ENCODE results near the gene LHX2.

Gene LHX2

GRCh38 chr9:124008694-124009530, 2.7 kb upstream of the LHX2 start:
- Histone ChIP-seq H3K36me3 (ENCODE audit: insufficient read depth, low read length) (no peaks in the 10 kb centered on the region), H3K9ac (ENCODE audit: low read length) (no peak overlapping the region), H3K4me3 (ENCODE audit: low read depth in 1 of 2, low read length in 2 of 2) (peak overlapping the region in 1 of 2 donors; percentile 21), H3K9me3 (ENCODE audit: low read length) (no peaks in the 10 kb centered on the region), H3K27me3 (ENCODE audit: control insufficient read depth in 1 of 2, insufficient read depth in 2 of 2, low read length in 2 of 2) (peaks cover 81 to 97% of the 10 kb centered on the region in 2 donors), H3K27ac (ENCODE audit: low read depth, low read length) (no peak overlapping the region), H3K4me1 (ENCODE audit: insufficient read depth, low read length) (peaks cover 17% of the 10 kb centered on the region)

DNA sequence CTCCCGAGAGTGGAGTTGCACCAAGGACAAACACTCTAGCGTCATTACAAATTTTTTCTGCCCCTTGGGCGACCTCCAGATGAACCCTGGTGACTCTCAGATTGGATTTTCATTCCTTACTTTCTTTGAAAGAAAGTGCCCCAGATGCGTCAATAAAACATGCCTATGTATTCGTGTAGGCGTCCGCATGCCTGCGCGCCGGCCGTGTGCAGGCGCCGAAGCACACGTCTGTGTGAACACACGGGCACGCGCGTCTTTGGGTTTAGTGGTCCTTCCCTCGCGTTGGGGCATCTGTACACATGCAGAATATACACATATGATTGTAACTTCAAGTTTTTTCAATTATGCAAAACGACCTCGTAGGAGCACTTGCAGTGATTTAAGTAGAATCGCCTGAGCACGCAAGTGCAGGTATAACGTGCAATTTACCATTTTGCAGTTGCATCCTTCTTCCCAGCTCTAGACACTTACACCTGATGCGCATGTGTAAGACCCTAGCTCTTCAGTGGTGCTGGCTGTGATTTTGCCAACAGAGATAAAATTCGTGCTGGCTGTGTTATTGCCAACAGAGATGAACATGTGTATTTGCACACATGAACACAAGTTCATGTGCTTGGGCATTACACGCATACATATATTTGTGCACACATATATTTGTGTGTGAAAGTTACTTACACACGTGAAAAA, 1.9 kb upstream of the LHX2 start:
- H3K27ac ChIP-seq (ENCODE audit: low read depth, low read length), result no peak overlapping the region

DNA sequence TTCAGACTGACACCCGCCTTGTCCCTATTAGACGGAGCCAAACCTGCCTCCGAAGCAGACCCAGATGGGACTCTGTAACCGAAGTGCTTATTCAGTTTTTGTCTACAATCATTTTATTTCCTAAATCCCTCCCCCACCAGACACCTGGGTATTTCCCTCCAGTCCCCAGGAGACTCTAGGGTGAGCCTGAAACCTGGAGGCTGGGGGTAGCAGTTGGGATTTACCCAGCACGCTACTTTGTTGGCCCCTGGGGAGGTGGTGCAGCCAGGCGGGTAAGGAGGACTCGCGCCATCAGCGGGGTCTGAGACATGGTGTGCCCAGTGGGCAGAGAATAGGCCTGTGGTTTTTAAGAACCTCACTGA, 1.3 kb upstream of the LHX2 start:
- Histone ChIP-seq H3K9ac (ENCODE audit: low read length) (no peak overlapping the region), H3K4me3 (ENCODE audit: low read depth in 1 of 2, low read length in 2 of 2) (no peak overlapping the region), H3K27me3 (ENCODE audit: control insufficient read depth in 1 of 2, insufficient read depth in 2 of 2, low read length in 2 of 2) (peaks cover 80 to 98% of the 10 kb centered on the region in 2 donors), H3K27ac (ENCODE audit: low read depth, low read length) (no peak overlapping the region), H3K36me3 (ENCODE audit: insufficient read depth, low read length) (no peaks in the 10 kb centered on the region), H3K9me3 (ENCODE audit: low read length) (no peaks in the 10 kb centered on the region), H3K4me1 (ENCODE audit: insufficient read depth, low read length) (peaks cover 17% of the 10 kb centered on the region)

More for the DNA sequence above, 1.9 kb upstream of the LHX2 start:
- Histone ChIP-seq H3K9me3 (ENCODE audit: low read length) (no peaks in the 10 kb centered on the region), H3K27me3 (ENCODE audit: control insufficient read depth in 1 of 2, insufficient read depth in 2 of 2, low read length in 2 of 2) (peaks cover 80 to 97% of the 10 kb centered on the region in 2 donors), H3K9ac (ENCODE audit: low read length) (no peak overlapping the region), H3K36me3 (ENCODE audit: insufficient read depth, low read length) (no peaks in the 10 kb centered on the region), H3K4me1 (ENCODE audit: insufficient read depth, low read length) (peaks cover 17% of the 10 kb centered on the region), H3K4me3 (ENCODE audit: low read depth in 1 of 2, low read length in 2 of 2) (no peak overlapping the region)

DNA sequence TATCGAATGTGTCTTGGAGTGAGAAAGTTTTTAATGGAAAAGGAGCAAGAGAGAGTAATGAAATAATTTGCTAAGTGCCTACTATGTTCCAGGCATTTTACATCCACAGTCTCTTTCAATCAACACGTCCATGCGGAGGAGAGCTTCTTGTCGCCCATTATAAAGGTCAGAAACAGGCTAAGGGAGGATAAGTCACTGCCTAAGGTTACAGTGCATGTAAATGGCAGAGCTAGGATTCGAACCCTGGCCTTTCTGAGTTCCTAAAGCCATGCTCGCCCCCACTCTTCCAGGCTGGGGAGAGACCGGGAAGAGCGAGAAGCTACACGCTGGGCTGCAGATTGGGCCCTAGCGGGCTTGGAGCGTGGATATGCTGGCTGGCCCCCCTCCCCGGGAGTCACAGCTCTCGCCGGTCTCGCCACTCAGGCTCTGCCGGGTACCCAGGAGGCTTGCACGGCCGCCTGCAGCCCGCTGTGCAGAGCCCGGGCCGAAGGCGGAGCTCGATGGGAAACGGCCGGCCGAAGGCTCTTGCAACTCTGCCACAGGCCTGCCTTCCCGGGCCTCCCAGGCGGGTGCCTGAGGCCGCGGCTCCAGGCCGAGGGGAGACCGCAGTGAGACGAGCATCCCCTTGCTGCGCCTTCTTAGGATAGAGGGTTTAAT, 775 bp upstream of the LHX2 start:
- Histone ChIP-seq H3K36me3 (ENCODE audit: insufficient read depth, low read length) (no peaks in the 10 kb centered on the region), H3K4me1 (ENCODE audit: insufficient read depth, low read length) (peaks cover 17% of the 10 kb centered on the region), H3K9me3 (ENCODE audit: low read length) (no peaks in the 10 kb centered on the region), H3K27ac (ENCODE audit: low read depth, low read length) (no peak overlapping the region), H3K27me3 (ENCODE audit: control insufficient read depth in 1 of 2, insufficient read depth in 2 of 2, low read length in 2 of 2) (peaks cover 80 to 98% of the 10 kb centered on the region in 2 donors), H3K4me3 (ENCODE audit: low read depth in 1 of 2, low read length in 2 of 2) (no peak overlapping the region), H3K9ac (ENCODE audit: low read length) (no peak overlapping the region)

DNA sequence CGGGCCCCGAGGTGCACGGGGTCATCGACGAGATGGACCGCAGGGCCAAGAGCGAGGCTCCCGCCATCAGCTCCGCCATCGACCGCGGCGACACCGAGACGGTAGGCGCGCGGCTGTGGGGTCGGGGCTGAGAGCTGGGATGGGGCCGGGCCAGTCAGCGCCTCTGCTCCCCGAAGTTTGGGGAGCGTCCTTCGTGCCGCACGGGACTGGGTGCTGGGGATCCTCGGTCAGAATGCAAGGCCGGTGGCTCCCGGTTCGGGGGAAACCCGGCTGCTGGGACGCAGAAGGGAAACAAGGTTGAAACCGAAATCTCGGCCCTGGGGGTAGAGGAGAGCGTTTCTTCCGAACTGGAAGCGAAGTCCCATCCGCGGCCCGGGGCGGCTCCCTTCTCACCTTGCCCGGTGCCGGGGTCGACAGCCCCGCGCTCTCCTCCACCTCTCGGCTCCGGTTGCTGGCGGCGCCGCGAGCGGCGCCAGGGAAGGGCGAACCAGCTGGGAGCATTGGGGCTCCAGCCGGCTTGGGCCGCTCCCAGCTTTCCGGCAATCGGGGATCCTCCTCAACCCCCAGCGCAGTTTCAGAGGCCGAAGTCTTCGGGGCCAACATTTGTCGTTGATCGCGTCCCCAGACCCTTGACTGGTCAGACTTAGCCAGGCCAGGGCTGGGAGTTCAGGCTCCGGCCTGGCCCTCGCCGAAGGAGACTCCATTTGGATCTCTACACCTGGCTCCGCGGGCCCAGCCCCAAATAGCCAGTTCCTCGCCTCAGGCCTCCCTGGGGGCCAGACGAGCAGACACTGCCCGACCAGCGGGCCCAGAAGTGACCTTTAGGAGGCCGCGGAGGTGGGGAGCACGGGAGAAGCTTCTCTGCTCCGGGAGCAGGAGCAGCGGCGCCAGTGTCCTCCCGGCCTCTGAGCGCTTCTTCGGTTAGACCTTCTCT, 1.1 kb downstream of the LHX2 start:
- no peaks in the 10 kb centered on the region for H3K9me3 ChIP-seq (ENCODE audit: low read length)
- H3K4me3 ChIP-seq (ENCODE audit: low read depth in 1 of 2, low read length in 2 of 2), result peak overlapping the region in 1 of 2 donors; percentile 38

DNA sequence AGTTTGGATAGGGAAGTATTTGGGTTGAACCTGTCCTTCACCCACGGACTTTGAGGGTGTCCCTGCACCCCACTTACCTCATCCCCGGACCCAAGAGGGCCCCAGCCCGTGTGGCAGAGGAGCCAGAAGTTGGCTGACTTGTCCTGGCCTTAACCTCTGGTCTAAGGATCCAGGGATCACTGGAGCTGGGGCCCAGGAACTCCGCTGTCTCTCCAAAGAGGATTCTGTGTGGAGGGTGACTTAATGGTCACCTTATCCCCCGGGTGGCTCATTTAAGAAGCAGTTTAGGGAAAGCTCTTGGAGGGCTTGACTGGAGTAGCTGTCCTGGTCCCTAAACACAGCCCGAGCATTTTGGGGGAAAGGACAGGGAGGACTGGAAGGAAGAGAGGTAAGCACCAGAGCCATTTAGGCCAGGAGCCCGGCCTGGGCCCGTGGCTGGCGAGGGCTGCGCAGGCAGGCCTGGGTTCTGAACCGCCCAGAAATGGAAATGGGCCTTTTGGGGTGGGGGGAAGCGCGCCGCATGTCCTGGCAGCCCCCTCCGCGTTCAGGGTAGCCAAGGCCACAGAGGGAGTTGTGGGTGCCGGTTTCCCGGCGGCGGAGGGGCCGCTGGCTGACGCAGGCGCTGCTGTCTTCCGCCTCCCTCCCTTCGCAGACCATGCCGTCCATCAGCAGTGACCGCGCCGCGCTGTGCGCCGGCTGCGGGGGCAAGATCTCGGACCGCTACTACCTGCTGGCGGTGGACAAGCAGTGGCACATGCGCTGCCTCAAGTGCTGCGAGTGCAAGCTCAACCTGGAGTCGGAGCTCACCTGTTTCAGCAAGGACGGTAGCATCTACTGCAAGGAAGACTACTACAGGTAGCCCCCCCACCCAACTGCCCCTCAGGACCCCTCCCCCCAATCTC, 2.0 kb downstream of the LHX2 start:
- Histone ChIP-seq H3K4me3 (ENCODE audit: low read depth in 1 of 2, low read length in 2 of 2) (no peak overlapping the region), H3K9me3 (ENCODE audit: low read length) (no peaks in the 10 kb centered on the region), H3K36me3 (ENCODE audit: insufficient read depth, low read length) (no peaks in the 10 kb centered on the region), H3K27me3 (ENCODE audit: control insufficient read depth in 1 of 2, insufficient read depth in 2 of 2, low read length in 2 of 2) (peaks cover 77 to 98% of the 10 kb centered on the region in 2 donors), H3K4me1 (ENCODE audit: insufficient read depth, low read length) (peaks cover 37% of the 10 kb centered on the region), H3K27ac (ENCODE audit: low read depth, low read length) (no peak overlapping the region), H3K9ac (ENCODE audit: low read length) (no peak overlapping the region)

More for the DNA sequence above, 1.1 kb downstream of the LHX2 start:
- no peak overlapping the region for H3K9ac ChIP-seq (ENCODE audit: low read length)
- H3K36me3 ChIP-seq (ENCODE audit: insufficient read depth, low read length), result no peaks in the 10 kb centered on the region
- H3K27me3 ChIP-seq (ENCODE audit: control insufficient read depth in 1 of 2, insufficient read depth in 2 of 2, low read length in 2 of 2), result peaks cover 76 to 98% of the 10 kb centered on the region in 2 donors
- no peak overlapping the region for H3K27ac ChIP-seq (ENCODE audit: low read depth, low read length)
- H3K4me1 ChIP-seq (ENCODE audit: insufficient read depth, low read length), result peaks cover 29% of the 10 kb centered on the region

GRCh38 chr9:124014211-124014955, 2.8 kb downstream of the LHX2 start:
- no peak overlapping the region for H3K27ac ChIP-seq (ENCODE audit: low read depth, low read length)
- peaks cover 38% of the 10 kb centered on the region for H3K4me1 ChIP-seq (ENCODE audit: insufficient read depth, low read length)
- no peak overlapping the region for H3K9ac ChIP-seq (ENCODE audit: low read length)
- H3K27me3 ChIP-seq (ENCODE audit: control insufficient read depth in 1 of 2, insufficient read depth in 2 of 2, low read length in 2 of 2), result peaks cover 77 to 98% of the 10 kb centered on the region in 2 donors
- H3K36me3 ChIP-seq (ENCODE audit: insufficient read depth, low read length), result no peaks in the 10 kb centered on the region
- H3K4me3 ChIP-seq (ENCODE audit: low read depth in 1 of 2, low read length in 2 of 2), result no peak overlapping the region
- H3K9me3 ChIP-seq (ENCODE audit: low read length), result no peaks in the 10 kb centered on the region

DNA sequence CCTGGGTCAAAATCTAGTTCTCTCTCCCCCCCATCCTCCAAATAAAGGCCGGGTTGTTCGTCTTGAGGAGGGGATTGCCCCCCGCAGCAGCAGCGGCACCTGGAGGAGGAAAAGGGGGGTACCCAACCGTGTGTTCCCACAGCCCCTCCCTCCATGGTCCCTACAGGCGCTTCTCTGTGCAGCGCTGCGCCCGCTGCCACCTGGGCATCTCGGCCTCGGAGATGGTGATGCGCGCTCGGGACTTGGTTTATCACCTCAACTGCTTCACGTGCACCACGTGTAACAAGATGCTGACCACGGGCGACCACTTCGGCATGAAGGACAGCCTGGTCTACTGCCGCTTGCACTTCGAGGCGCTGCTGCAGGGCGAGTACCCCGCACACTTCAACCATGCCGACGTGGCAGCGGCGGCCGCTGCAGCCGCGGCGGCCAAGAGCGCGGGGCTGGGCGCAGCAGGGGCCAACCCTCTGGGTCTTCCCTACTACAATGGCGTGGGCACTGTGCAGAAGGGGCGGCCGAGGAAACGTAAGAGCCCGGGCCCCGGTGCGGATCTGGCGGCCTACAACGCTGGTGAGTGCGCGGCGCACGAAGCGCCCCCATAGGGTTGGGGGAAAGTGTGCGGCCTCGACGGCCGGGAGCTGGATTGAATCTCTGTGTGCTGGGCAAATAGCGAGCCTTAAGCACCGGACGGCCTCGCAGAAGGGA, 3.5 kb downstream of the LHX2 start:
- peaks cover 38% of the 10 kb centered on the region for H3K4me1 ChIP-seq (ENCODE audit: insufficient read depth, low read length)
- no peak overlapping the region for H3K9ac ChIP-seq (ENCODE audit: low read length)
- H3K27me3 ChIP-seq (ENCODE audit: control insufficient read depth in 1 of 2, insufficient read depth in 2 of 2, low read length in 2 of 2), result peaks cover 77 to 98% of the 10 kb centered on the region in 2 donors
- H3K36me3 ChIP-seq (ENCODE audit: insufficient read depth, low read length), result no peaks in the 10 kb centered on the region
- H3K9me3 ChIP-seq (ENCODE audit: low read length), result no peaks in the 10 kb centered on the region
- no peak overlapping the region for H3K27ac ChIP-seq (ENCODE audit: low read depth, low read length)
- H3K4me3 ChIP-seq (ENCODE audit: low read depth in 1 of 2, low read length in 2 of 2), result no peak overlapping the region

GRCh38 chr9:124015661-124016131, 4.1 kb downstream of the LHX2 start:
- no peaks in the 10 kb centered on the region for H3K9me3 ChIP-seq (ENCODE audit: low read length)
- peaks cover 36% of the 10 kb centered on the region for H3K4me1 ChIP-seq (ENCODE audit: insufficient read depth, low read length)
- no peak overlapping the region for H3K9ac ChIP-seq (ENCODE audit: low read length)
- H3K4me3 ChIP-seq (ENCODE audit: low read depth in 1 of 2, low read length in 2 of 2), result no peak overlapping the region
- no peaks in the 10 kb centered on the region for H3K36me3 ChIP-seq (ENCODE audit: insufficient read depth, low read length)
- peaks cover 77 to 98% of the 10 kb centered on the region in 2 donors for H3K27me3 ChIP-seq (ENCODE audit: control insufficient read depth in 1 of 2, insufficient read depth in 2 of 2, low read length in 2 of 2)
- no peak overlapping the region for H3K27ac ChIP-seq (ENCODE audit: low read depth, low read length)

Data from muscle layer of colon (tissue), 2 donors.